Measurements from ENCODE around the gene RIOK3.
"Not testable (repeated sequence)": the region's sequence is repeated elsewhere in the genome, so short reads cannot be mapped to it uniquely, and the experiment has no call there.

RIOK3 gene

GRCh38 chr18:23479829-23480505, 26.9 kb downstream of the RIOK3 start:
- TF ChIP-seq CTCF (IDR thresholded peaks at IDR 0.05; ENCODE audit: low read length, missing control alignments) = no peak
- H3K4me3 ChIP-seq (replicated peaks; ENCODE audit: low read depth, low read length) = no peak overlapping the region
- no peak for DNase-seq (ENCODE audit: low read depth)

GRCh38 chr18:23484561-23485182, 31.6 kb downstream of the RIOK3 start:
- no peak for DNase-seq (ENCODE audit: low read depth)
- no peak for TF ChIP-seq CTCF (IDR thresholded peaks at IDR 0.05; ENCODE audit: low read length, missing control alignments)
- no peak overlapping the region for H3K4me3 ChIP-seq (replicated peaks; ENCODE audit: low read depth, low read length)

GRCh38 chr18:23485386-23485785, 32.3 kb downstream of the RIOK3 start:
- TF ChIP-seq CTCF (IDR thresholded peaks at IDR 0.05; ENCODE audit: low read length, missing control alignments) = no peak
- no peak for DNase-seq (ENCODE audit: low read depth)

GRCh38 chr18:23487738-23488570, 34.9 kb downstream of the RIOK3 start:
- no peak for TF ChIP-seq CTCF (IDR thresholded peaks at IDR 0.05; ENCODE audit: low read length, missing control alignments)
- DNase-seq (ENCODE audit: low read depth) = no peak
- H3K4me3 ChIP-seq (replicated peaks; ENCODE audit: low read depth, low read length) = no peak overlapping the region

More at GRCh38 chr18:23485386-23485785, 32.3 kb downstream of the RIOK3 start:
- no peak overlapping the region for H3K4me3 ChIP-seq (replicated peaks; ENCODE audit: low read depth, low read length)

- DNase-seq (ENCODE audit: low read depth); H3K4me3 ChIP-seq (replicated peaks; ENCODE audit: low read depth, low read length): not testable (repeated sequence)
These were observed 36.5 kb downstream of the RIOK3 start for GRCh38 chr18:23489586-23489985.

- H3K4me3 ChIP-seq (replicated peaks; ENCODE audit: low read depth, low read length) = no peak overlapping the region
- no peak for DNase-seq (ENCODE audit: low read depth)
These were observed 40.6 kb downstream of the RIOK3 start for GRCh38 chr18:23493654-23494053.

More at GRCh38 chr18:23493654-23494053, 40.6 kb downstream of the RIOK3 start:
- no peak for TF ChIP-seq CTCF (IDR thresholded peaks at IDR 0.05; ENCODE audit: low read length, missing control alignments)

All from fibroblast of pulmonary artery (primary cell).